Loucy (cell line): ENCODE measurements around the gene TJP1.
"Not testable (repeated sequence)": the region's sequence is repeated elsewhere in the genome, so short reads cannot be mapped to it uniquely, and the experiment has no call there.

Experiments used
- H2AFZ ChIP-seq: fragments of 200-600 bp; sonication (generic); 2 replicates; pipeline ENCODE4 v1.6.0; 2016; ENCODE audit warnings: antibody characterized with exemption, mild to moderate bottlenecking, low read length, moderate library complexity
- H3F3A ChIP-seq: fragments of 200-600 bp; 2 replicates; pipeline ENCODE4 v1.6.0; 2016; ENCODE audit warnings: antibody characterized with exemption, low read depth, mild to moderate bottlenecking
- H3K27me3 ChIP-seq: fragments of 200-600 bp; sonication (generic); 2 replicates; pipeline ENCODE4 v1.6.1; 2014; ENCODE audit warnings: low read length, mild to moderate bottlenecking; ENCODE audit not compliant: insufficient read depth, poor library complexity, severe bottlenecking
- H3K36me3 ChIP-seq: fragments of 200-600 bp; sonication (generic); 2 replicates; pipeline ENCODE4 v1.6.1; 2016; ENCODE audit warnings: low read length; ENCODE audit not compliant: insufficient read depth
- H3K4me1 ChIP-seq: fragments of 200-600 bp; sonication (generic); 2 replicates; pipeline ENCODE4 v1.5.1; 2014; ENCODE audit warnings: low read length, mild to moderate bottlenecking; ENCODE audit not compliant: insufficient read depth, poor library complexity, severe bottlenecking
- H3K4me2 ChIP-seq: fragments of 200-600 bp; sonication (generic); 2 replicates; pipeline ENCODE4 v1.6.0; 2014; ENCODE audit warnings: antibody characterized with exemption, low read length, low read depth, mild to moderate bottlenecking; ENCODE audit not compliant: poor library complexity, severe bottlenecking
- H3K4me3 ChIP-seq: fragments of 200-600 bp; sonication (generic); 2 replicates; pipeline ENCODE4 v1.5.1; 2014; ENCODE audit warnings: low read length, mild to moderate bottlenecking, mixed read lengths; ENCODE audit not compliant: poor library complexity, severe bottlenecking
- H3K79me2 ChIP-seq: fragments of 200-600 bp; sonication (generic); 2 replicates; pipeline ENCODE4 v1.6.1; 2014; ENCODE audit warnings: low read length; ENCODE audit not compliant: insufficient read depth
- H3K9ac ChIP-seq: fragments of 200-600 bp; sonication (generic); 2 replicates; pipeline ENCODE4 v1.6.0; 2014; ENCODE audit warnings: mild to moderate bottlenecking, low read depth, low read length, moderate library complexity; ENCODE audit not compliant: poor library complexity, severe bottlenecking
- H3K9me2 ChIP-seq: fragments of 200-600 bp; sonication (generic); replicated peaks from 2 replicates; pipeline ENCODE4 v1.6.1; 2016; ENCODE audit warnings: low read depth, low read length, mixed read lengths
- H3K9me3 ChIP-seq: fragments of 200-600 bp; sonication (generic); 2 replicates; pipeline ENCODE4 v1.6.1; 2014; ENCODE audit warnings: mild to moderate bottlenecking, antibody characterized with exemption, low read length, low read depth; ENCODE audit not compliant: insufficient read depth
- H4K20me1 ChIP-seq: fragments of 200-600 bp; sonication (generic); 2 replicates; pipeline ENCODE4 v1.6.0; 2014; ENCODE audit warnings: antibody characterized with exemption, low read length, mild to moderate bottlenecking; ENCODE audit not compliant: insufficient read depth, poor library complexity, severe bottlenecking
- EZH2phosphoT487 ChIP-seq: fragments of 200-600 bp; IDR thresholded peaks from 2 replicates; pipeline ENCODE4 v1.6.1; 2018; ENCODE audit warnings: antibody characterized with exemption, mild to moderate bottlenecking, moderate library complexity, borderline replicate concordance
- TF ChIP-seq, protein P1 (sequence below): fragments of 200-600 bp; sonication (generic); conservative IDR thresholded peaks from 2 replicates; pipeline ENCODE4 v1.5.1; 2014; ENCODE audit warnings: mild to moderate bottlenecking, antibody characterized with exemption, low read length

The TJP1 gene

DNA sequence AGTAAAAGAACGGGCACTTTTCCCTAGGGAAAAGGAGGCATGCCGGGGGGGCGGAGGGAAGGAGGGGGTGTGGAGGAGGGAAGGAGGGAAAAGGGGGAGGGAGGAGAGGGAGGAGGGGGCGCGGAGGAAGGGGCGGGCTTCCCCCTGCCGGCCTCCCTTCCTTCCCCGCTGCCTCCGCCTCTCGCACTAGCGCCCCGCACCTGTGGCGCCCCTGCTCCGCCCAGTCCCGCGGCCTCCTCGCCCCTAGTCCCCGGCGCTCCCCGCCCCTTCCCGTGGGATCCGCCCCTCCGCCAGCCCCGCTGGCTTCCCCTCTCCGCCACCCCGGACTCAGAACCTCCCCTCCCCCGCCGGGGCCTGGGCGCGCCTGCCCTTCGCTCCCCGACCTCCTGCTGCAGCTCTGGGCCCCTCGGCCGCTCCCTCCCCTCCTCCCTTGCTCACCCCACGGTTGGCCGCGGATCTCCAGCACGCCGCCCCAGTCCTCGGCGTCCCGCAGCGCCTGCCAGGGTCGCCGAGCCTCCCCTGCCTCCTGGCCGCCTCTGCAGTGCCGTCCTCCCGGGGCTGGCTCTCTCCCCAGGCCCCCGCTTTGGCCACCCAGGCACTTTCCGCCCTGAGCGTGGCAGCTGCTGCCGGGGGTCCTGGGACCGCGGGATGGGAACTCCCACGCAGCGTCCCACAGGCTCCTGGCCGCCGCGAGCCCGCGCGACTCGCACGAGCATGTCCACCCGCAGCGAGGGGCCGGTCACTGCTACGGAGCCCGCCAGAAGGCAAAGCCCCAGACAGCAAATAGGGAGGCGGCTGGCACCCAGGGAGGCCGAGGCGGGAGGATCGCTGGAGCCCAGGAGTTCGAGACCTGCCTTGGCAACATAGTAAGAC, 147.4 kb downstream of the TJP1 start:
- no peak overlapping the region for H3K4me3 ChIP-seq
- no peaks in the 10 kb centered on the region for H3K4me1 ChIP-seq
- no peaks in the 10 kb centered on the region for H3K79me2 ChIP-seq
- no peaks in the 10 kb centered on the region for H3F3A ChIP-seq
- no peaks in the 10 kb centered on the region for H3K36me3 ChIP-seq
- no peaks in the 10 kb centered on the region for H3K9me3 ChIP-seq
- TF ChIP-seq, protein P1, sequence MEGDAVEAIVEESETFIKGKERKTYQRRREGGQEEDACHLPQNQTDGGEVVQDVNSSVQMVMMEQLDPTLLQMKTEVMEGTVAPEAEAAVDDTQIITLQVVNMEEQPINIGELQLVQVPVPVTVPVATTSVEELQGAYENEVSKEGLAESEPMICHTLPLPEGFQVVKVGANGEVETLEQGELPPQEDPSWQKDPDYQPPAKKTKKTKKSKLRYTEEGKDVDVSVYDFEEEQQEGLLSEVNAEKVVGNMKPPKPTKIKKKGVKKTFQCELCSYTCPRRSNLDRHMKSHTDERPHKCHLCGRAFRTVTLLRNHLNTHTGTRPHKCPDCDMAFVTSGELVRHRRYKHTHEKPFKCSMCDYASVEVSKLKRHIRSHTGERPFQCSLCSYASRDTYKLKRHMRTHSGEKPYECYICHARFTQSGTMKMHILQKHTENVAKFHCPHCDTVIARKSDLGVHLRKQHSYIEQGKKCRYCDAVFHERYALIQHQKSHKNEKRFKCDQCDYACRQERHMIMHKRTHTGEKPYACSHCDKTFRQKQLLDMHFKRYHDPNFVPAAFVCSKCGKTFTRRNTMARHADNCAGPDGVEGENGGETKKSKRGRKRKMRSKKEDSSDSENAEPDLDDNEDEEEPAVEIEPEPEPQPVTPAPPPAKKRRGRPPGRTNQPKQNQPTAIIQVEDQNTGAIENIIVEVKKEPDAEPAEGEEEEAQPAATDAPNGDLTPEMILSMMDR = no peak
- TF ChIP-seq EZH2phosphoT487 = no peak
- H3K4me2 ChIP-seq = no peak overlapping the region
- H3K9ac ChIP-seq = no peak overlapping the region
- H2AFZ ChIP-seq = no peak overlapping the region
- H3K9me2 ChIP-seq = no peaks in the 10 kb centered on the region
- no peaks in the 10 kb centered on the region for H4K20me1 ChIP-seq
- H3K27me3 ChIP-seq = no peaks in the 10 kb centered on the region

DNA sequence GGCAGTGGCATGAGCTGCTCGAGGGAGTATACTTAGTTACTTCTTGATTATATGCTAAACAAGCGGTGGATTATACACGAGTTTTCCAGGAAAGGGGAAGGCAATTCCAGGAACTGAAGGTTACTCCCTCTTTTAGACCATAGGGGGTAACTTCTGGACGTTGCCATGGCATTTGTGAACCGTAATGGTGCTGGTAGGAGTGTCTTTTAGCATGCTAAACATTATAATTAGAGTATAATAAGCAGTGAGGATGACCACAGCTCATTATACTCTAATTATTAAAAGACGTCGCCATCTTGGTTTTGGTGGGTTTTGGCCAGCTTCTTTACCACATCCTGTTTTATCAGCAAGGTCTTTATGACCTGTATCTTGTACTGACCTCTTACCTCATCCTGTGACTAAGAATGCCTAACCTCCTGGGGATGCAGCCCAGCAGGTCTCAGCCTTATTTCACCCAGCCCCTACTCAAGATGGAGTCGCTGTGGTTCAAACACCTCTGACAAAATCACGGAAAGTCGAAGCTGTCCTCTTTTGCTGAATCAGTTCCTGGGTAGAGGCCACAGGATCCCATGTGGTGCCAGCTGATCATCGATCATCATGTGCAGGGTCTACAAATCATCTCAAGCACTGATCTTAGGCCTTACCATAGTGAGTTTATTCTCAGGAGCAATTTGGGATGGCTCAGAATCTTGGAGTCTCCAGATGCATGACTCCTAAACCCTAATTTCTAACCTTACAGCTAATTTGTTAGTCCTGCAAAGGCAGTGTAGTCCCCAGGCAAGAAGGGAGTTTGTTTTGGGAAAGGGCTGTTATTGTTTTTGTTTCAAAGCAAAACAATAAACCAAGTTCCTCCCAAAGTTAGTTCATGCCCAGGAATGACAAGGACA, 149.1 kb downstream of the TJP1 start:
- Histone ChIP-seq H4K20me1 (no peaks in the 10 kb centered on the region), H3K27me3 (no peaks in the 10 kb centered on the region), H3K79me2 (no peaks in the 10 kb centered on the region), H2AFZ (no peak overlapping the region), H3K9me2 (no peaks in the 10 kb centered on the region), H3K4me1 (no peaks in the 10 kb centered on the region), H3K4me2 (no peak overlapping the region), H3K4me3 (no peak overlapping the region), H3K36me3 (no peaks in the 10 kb centered on the region), H3F3A (no peaks in the 10 kb centered on the region), H3K9ac (no peak overlapping the region), H3K9me3 (no peaks in the 10 kb centered on the region)
- TF ChIP-seq, protein P1 = no peak
- no peak for TF ChIP-seq EZH2phosphoT487

DNA sequence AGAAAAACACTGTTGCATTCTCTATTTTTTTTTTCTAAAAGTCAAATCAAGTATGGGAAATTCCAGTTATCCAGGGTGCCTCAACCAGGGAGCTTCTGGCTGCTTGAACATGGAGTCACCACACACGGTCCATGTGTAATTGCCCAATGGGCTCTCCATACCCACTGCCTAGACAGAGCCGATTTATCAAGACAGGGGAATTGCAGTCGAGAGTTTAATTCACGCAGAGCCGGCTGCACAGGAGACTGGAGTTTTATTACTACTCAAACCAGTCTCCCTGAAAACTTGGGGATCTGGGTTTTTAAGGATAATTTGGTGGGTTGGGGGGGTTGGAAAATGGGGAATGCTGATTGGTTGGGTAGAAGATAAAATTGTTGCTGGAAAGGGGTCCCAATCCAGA, 149.8 kb downstream of the TJP1 start:
- no peak for TF ChIP-seq EZH2phosphoT487
- TF ChIP-seq, protein P1 = no peak
- H3F3A ChIP-seq = no peaks in the 10 kb centered on the region
- H3K9me3 ChIP-seq = no peaks in the 10 kb centered on the region
- H3K36me3 ChIP-seq = no peaks in the 10 kb centered on the region
- no peaks in the 10 kb centered on the region for H3K27me3 ChIP-seq
- no peaks in the 10 kb centered on the region for H4K20me1 ChIP-seq
- H3K4me1 ChIP-seq = no peaks in the 10 kb centered on the region
- no peak overlapping the region for H2AFZ ChIP-seq
- no peak overlapping the region for H3K9ac ChIP-seq
- no peaks in the 10 kb centered on the region for H3K9me2 ChIP-seq
- H3K4me3 ChIP-seq = no peak overlapping the region
- no peaks in the 10 kb centered on the region for H3K79me2 ChIP-seq
- no peak overlapping the region for H3K4me2 ChIP-seq

DNA sequence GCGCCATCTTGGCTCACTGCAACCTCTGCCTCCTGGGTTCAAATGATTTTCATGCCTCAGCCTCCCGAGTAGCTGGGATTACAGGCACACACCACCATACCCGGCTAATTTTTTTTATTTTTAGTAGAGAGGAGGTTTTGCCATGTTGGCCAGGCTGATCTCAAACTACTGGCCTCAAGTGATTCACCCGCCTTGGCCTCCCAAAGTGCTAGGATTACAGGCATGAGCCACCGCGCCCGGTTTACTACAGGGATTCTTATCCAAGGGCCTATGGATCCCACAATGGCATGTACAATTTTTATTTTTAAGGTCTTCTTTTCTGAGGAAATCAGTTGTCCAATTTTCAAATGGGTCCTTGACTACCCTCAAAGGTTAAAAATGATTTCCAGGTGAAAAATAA, 150.2 kb downstream of the TJP1 start:
- not testable (repeated sequence) for H3K4me2 ChIP-seq, H3F3A ChIP-seq, H2AFZ ChIP-seq, H3K4me1 ChIP-seq, H3K9me3 ChIP-seq, H3K9ac ChIP-seq, H3K4me3 ChIP-seq, H3K9me2 ChIP-seq, H4K20me1 ChIP-seq, H3K79me2 ChIP-seq, H3K36me3 ChIP-seq, H3K27me3 ChIP-seq
